Loucy (cell line): ENCODE data around the gene ZSCAN25.

Experiments used
- EZH2phosphoT487 ChIP-seq: fragments of 200-600 bp; IDR thresholded peaks from 2 replicates; pipeline ENCODE4 v1.6.1; 2018; ENCODE audit warnings: antibody characterized with exemption, mild to moderate bottlenecking, moderate library complexity, borderline replicate concordance
- TF ChIP-seq, protein P1 (sequence below): fragments of 200-600 bp; sonication (generic); conservative IDR thresholded peaks from 2 replicates; pipeline ENCODE4 v1.5.1; 2014; ENCODE audit warnings: mild to moderate bottlenecking, antibody characterized with exemption, low read length

DNA sequence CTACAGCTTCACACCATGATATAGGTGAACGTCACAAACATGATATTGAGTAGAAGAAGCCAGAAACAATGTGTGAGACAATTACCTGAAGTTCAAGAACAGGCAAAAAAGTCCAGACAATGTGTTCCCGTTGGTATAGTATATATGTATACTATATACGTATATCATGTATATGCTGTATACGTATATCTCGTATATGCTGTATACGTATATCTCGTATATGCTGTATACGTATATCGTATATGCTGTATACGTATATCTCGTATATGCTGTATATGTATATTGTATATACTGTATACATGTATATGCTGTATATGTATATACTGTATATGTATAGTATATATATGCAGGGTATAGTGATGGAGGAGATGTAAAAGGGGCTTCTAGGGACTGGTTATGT, 10.8 kb downstream of the ZSCAN25 start:
- TF ChIP-seq EZH2phosphoT487: no peak
- TF ChIP-seq, protein P1, sequence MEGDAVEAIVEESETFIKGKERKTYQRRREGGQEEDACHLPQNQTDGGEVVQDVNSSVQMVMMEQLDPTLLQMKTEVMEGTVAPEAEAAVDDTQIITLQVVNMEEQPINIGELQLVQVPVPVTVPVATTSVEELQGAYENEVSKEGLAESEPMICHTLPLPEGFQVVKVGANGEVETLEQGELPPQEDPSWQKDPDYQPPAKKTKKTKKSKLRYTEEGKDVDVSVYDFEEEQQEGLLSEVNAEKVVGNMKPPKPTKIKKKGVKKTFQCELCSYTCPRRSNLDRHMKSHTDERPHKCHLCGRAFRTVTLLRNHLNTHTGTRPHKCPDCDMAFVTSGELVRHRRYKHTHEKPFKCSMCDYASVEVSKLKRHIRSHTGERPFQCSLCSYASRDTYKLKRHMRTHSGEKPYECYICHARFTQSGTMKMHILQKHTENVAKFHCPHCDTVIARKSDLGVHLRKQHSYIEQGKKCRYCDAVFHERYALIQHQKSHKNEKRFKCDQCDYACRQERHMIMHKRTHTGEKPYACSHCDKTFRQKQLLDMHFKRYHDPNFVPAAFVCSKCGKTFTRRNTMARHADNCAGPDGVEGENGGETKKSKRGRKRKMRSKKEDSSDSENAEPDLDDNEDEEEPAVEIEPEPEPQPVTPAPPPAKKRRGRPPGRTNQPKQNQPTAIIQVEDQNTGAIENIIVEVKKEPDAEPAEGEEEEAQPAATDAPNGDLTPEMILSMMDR: no peak
